Neural progenitor cell (in vitro differentiated cells): Measurements from ENCODE around the gene SUSD3. TPM values are rescaled to one million over a fixed set of nuclear protein-coding genes. Genes with fewer than 3 reads are reported as not detected.
A peak's percentile ranks its signal among the peaks of the same experiment; 100 is the strongest.

Source experiments
- DNase-seq: peaks from one replicate; pipeline ENCODE4 v3.0.0-alpha.2; 2016; ENCODE audit warnings: low spot score
- H2AFZ ChIP-seq: fragments of 200-600 bp; sonication (generic); replicated peaks from 2 replicates; pipeline ENCODE4 v1.6.1; 2016; ENCODE audit warnings: antibody characterized with exemption
- H3F3A ChIP-seq: fragments of 200-600 bp; sonication (generic); 2 replicates; pipeline ENCODE4 v1.6.1; 2016; ENCODE audit warnings: antibody characterized with exemption, low read depth
- H3K27ac ChIP-seq: fragments of 200-600 bp; sonication (generic); 2 replicates; pipeline ENCODE4 v1.5.1; 2016; ENCODE audit warnings: mild to moderate bottlenecking
- H3K27me3 ChIP-seq: fragments of 200-600 bp; sonication (generic); 2 replicates; pipeline ENCODE4 v1.6.1; 2016; ENCODE audit warnings: mild to moderate bottlenecking, moderate library complexity
- H3K36me3 ChIP-seq: fragments of 200-600 bp; sonication (generic); 2 replicates; pipeline ENCODE4 v1.5.1; 2016
- H3K4me1 ChIP-seq: fragments of 200-600 bp; sonication (generic); 2 replicates; pipeline ENCODE4 v1.6.1; 2016; ENCODE audit warnings: mixed run types
- H3K4me2 ChIP-seq: fragments of 200-600 bp; sonication (generic); 2 replicates; pipeline ENCODE4 v1.6.1; 2016
- H3K4me3 ChIP-seq: fragments of 200-600 bp; sonication (generic); 2 replicates; pipeline ENCODE4 v1.5.1; 2016
- H3K79me2 ChIP-seq: fragments of 200-600 bp; sonication (generic); 2 replicates; pipeline ENCODE4 v1.6.1; 2016; ENCODE audit warnings: low read depth
- H3K9ac ChIP-seq: fragments of 200-600 bp; sonication (generic); 2 replicates; pipeline ENCODE4 v1.6.1; 2016
- H3K9me3 ChIP-seq: fragments of 200-600 bp; sonication (generic); 2 replicates; pipeline ENCODE4 v1.5.1; 2016; ENCODE audit warnings: low read depth
- H4K20me1 ChIP-seq: fragments of 200-600 bp; sonication (generic); 2 replicates; pipeline ENCODE4 v1.6.1; 2016; ENCODE audit warnings: low read depth
- H3K27ac Mint-ChIP-seq: 3 replicates; pipeline ENCODE4 v1.8.0; 2021; ENCODE audit warnings: mixed read lengths
- H3K27me3 Mint-ChIP-seq: 2 replicates; pipeline ENCODE4 v1.8.0; 2022; ENCODE audit warnings: low read depth, mild to moderate bottlenecking, inconsistent platforms, moderate library complexity, mixed read lengths; ENCODE audit not compliant: insufficient read depth
- H3K36me3 Mint-ChIP-seq: 3 replicates; pipeline ENCODE4 v1.8.0; 2021; ENCODE audit warnings: mixed read lengths
- H3K4me1 Mint-ChIP-seq: 3 replicates; pipeline ENCODE4 v1.8.0; 2021; ENCODE audit warnings: mixed read lengths
- H3K4me3 Mint-ChIP-seq: 3 replicates; pipeline ENCODE4 v1.8.0; 2021; ENCODE audit warnings: mild to moderate bottlenecking, moderate library complexity, mixed read lengths
- H3K9me3 Mint-ChIP-seq: 3 replicates; pipeline ENCODE4 v1.8.0; 2020; ENCODE audit warnings: mixed read lengths
- EZH2 ChIP-seq: fragments of 200-600 bp; sonication (generic); IDR thresholded peaks from 2 replicates; pipeline ENCODE4 v1.6.1; 2017; ENCODE audit warnings: antibody characterized with exemption, mild to moderate bottlenecking, moderate library complexity
- EZH2phosphoT487 ChIP-seq: fragments of 200-600 bp; sonication (generic); IDR thresholded peaks from 2 replicates; pipeline ENCODE4 v1.6.1; 2017; ENCODE audit warnings: antibody characterized with exemption
- total RNA-seq: library from RNA; depleted of rRNA; stranded (reverse); fragments of >200 nt; gene quantifications from 2 replicates; pipeline ENCODE4 v1.2.3, GENCODE V29; 2015; ENCODE audit warnings: low replicate concordance
- TF ChIP-seq, protein P1 (sequence below): fragments of 200-600 bp; sonication (generic); IDR thresholded peaks from 2 replicates; pipeline ENCODE4 v1.5.1; 2017; ENCODE audit warnings: antibody characterized with exemption, mild to moderate bottlenecking

The SUSD3 gene
- total RNA-seq, 1 donor from 2014 or later = not detected

DNA sequence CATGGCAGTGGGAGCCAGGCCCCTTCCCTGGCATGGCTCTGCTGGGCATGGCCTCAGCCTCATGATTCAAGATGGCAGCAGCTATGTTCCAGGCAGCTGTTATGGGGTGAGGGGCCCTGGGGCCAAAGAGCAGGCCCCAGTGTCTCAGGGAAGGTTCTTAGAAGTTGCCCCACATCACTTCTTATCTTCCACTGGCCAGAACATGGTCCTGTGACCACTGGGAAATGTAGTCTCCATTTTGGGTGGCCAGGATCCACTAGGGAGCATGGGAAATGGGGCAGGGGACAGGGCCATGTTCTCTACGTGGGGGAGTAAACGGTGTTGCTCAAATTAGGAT, 18.3 kb downstream of the SUSD3 start:
- Histone ChIP-seq H3K4me1 (no peaks in the 10 kb centered on the region), H3F3A (no peaks in the 10 kb centered on the region), H3K9ac (no peak overlapping the region), H3K4me3 (no peak overlapping the region), H2AFZ (no peak overlapping the region), H3K4me2 (no peak overlapping the region), H3K9me3 (no peaks in the 10 kb centered on the region), H3K79me2 (no peaks in the 10 kb centered on the region), H3K36me3 (no peaks in the 10 kb centered on the region), H4K20me1 (no peaks in the 10 kb centered on the region), H3K27ac (no peak overlapping the region), H3K27me3 (no peaks in the 10 kb centered on the region)
- no peak overlapping the region for H3K27ac Mint-ChIP-seq
- no peak overlapping the region for H3K4me3 Mint-ChIP-seq
- no peaks in the 10 kb centered on the region for H3K9me3 Mint-ChIP-seq
- no peaks in the 10 kb centered on the region for H3K36me3 Mint-ChIP-seq
- peaks cover 2% of the 10 kb centered on the region for H3K27me3 Mint-ChIP-seq
- no peak for DNase-seq
- TF ChIP-seq EZH2phosphoT487 = no peak
- TF ChIP-seq EZH2 = no peak
- TF ChIP-seq, protein P1, sequence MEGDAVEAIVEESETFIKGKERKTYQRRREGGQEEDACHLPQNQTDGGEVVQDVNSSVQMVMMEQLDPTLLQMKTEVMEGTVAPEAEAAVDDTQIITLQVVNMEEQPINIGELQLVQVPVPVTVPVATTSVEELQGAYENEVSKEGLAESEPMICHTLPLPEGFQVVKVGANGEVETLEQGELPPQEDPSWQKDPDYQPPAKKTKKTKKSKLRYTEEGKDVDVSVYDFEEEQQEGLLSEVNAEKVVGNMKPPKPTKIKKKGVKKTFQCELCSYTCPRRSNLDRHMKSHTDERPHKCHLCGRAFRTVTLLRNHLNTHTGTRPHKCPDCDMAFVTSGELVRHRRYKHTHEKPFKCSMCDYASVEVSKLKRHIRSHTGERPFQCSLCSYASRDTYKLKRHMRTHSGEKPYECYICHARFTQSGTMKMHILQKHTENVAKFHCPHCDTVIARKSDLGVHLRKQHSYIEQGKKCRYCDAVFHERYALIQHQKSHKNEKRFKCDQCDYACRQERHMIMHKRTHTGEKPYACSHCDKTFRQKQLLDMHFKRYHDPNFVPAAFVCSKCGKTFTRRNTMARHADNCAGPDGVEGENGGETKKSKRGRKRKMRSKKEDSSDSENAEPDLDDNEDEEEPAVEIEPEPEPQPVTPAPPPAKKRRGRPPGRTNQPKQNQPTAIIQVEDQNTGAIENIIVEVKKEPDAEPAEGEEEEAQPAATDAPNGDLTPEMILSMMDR = no peak
- H3K4me1 Mint-ChIP-seq = peaks cover 10% of the 10 kb centered on the region

- Histone ChIP-seq H4K20me1 (no peaks in the 10 kb centered on the region), H3K27ac (no peak overlapping the region), H3K4me1 (no peaks in the 10 kb centered on the region), H3K9me3 (no peaks in the 10 kb centered on the region), H3K27me3 (no peaks in the 10 kb centered on the region), H3K36me3 (no peaks in the 10 kb centered on the region), H2AFZ (no peak overlapping the region), H3K4me2 (no peak overlapping the region), H3K79me2 (no peaks in the 10 kb centered on the region), H3F3A (no peaks in the 10 kb centered on the region), H3K4me3 (no peak overlapping the region), H3K9ac (no peak overlapping the region)
- H3K4me1 Mint-ChIP-seq = peaks cover 12% of the 10 kb centered on the region
- H3K36me3 Mint-ChIP-seq = no peaks in the 10 kb centered on the region
- no peaks in the 10 kb centered on the region for H3K9me3 Mint-ChIP-seq
- TF ChIP-seq, protein P1 = no peak
- TF ChIP-seq EZH2phosphoT487 (no peak), EZH2 (no peak)
- no peak for DNase-seq
- peaks cover 2% of the 10 kb centered on the region for H3K27me3 Mint-ChIP-seq
- H3K27ac Mint-ChIP-seq = peak overlapping the region; percentile 4
- H3K4me3 Mint-ChIP-seq = no peak overlapping the region
Observed at GRCh38 chr9:93077367-93077766, 18.9 kb downstream of the SUSD3 start.

GRCh38 chr9:93077811-93078210, 19.3 kb downstream of the SUSD3 start:
- H3K27me3 Mint-ChIP-seq = peaks cover 2% of the 10 kb centered on the region
- H3K9me3 ChIP-seq = no peaks in the 10 kb centered on the region
- H3K27ac Mint-ChIP-seq = no peak overlapping the region
- no peaks in the 10 kb centered on the region for H3K36me3 Mint-ChIP-seq
- H3K4me2 ChIP-seq = no peak overlapping the region
- TF ChIP-seq, protein P1 = no peak
- no peak overlapping the region for H3K4me3 ChIP-seq
- H3K4me1 ChIP-seq = no peaks in the 10 kb centered on the region
- no peaks in the 10 kb centered on the region for H3K36me3 ChIP-seq
- H3F3A ChIP-seq = no peaks in the 10 kb centered on the region
- H3K27me3 ChIP-seq = no peaks in the 10 kb centered on the region
- no peak overlapping the region for H3K4me3 Mint-ChIP-seq
- peaks cover 12% of the 10 kb centered on the region for H3K4me1 Mint-ChIP-seq
- H3K9ac ChIP-seq = no peak overlapping the region
- H3K79me2 ChIP-seq = no peaks in the 10 kb centered on the region
- DNase-seq = no peak
- no peak overlapping the region for H3K27ac ChIP-seq
- H4K20me1 ChIP-seq = no peaks in the 10 kb centered on the region
- H2AFZ ChIP-seq = no peak overlapping the region
- H3K9me3 Mint-ChIP-seq = no peaks in the 10 kb centered on the region

DNA sequence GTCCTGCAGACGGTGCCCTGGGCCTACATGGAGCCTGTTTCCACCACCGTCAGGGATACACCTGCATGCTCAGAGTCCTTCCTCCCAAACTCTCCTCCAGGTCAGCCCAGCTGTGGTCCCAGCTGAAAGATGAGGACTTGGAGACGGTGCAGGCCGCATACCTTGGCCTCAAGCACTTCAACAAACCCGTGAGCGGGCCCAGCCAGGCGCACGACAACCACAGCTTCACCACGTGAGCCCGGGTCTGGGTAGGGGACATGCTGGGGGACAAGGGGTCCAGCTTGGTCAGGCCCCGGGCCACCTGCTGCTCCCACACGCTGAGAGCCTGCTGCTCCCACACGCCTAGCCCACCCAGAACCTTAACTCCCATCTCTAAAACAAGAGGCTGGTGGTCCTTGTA, 20.9 kb downstream of the SUSD3 start:
- H3K4me3 Mint-ChIP-seq = no peak overlapping the region
- Histone ChIP-seq H3K9ac (no peak overlapping the region), H3K9me3 (no peaks in the 10 kb centered on the region), H3F3A (no peaks in the 10 kb centered on the region), H3K36me3 (no peaks in the 10 kb centered on the region), H3K79me2 (no peaks in the 10 kb centered on the region), H3K4me2 (no peak overlapping the region), H3K27ac (no peak overlapping the region), H3K27me3 (no peaks in the 10 kb centered on the region), H3K4me3 (no peak overlapping the region), H2AFZ (no peak overlapping the region), H3K4me1 (no peaks in the 10 kb centered on the region), H4K20me1 (no peaks in the 10 kb centered on the region)
- H3K27me3 Mint-ChIP-seq = peaks cover 4% of the 10 kb centered on the region
- no peak for DNase-seq
- peaks cover 16% of the 10 kb centered on the region for H3K4me1 Mint-ChIP-seq
- TF ChIP-seq EZH2 (no peak), EZH2phosphoT487 (no peak)
- TF ChIP-seq, protein P1 = no peak
- H3K36me3 Mint-ChIP-seq = no peaks in the 10 kb centered on the region
- H3K27ac Mint-ChIP-seq = no peak overlapping the region
- no peaks in the 10 kb centered on the region for H3K9me3 Mint-ChIP-seq
